ENCODE data around the gene CPEB4. TPM values are rescaled to one million over a fixed set of nuclear protein-coding genes. Genes with fewer than 3 reads are reported as not detected.

CPEB4 gene
- polyA plus RNA-seq, 1 donor, result 39.2 TPM

DNA sequence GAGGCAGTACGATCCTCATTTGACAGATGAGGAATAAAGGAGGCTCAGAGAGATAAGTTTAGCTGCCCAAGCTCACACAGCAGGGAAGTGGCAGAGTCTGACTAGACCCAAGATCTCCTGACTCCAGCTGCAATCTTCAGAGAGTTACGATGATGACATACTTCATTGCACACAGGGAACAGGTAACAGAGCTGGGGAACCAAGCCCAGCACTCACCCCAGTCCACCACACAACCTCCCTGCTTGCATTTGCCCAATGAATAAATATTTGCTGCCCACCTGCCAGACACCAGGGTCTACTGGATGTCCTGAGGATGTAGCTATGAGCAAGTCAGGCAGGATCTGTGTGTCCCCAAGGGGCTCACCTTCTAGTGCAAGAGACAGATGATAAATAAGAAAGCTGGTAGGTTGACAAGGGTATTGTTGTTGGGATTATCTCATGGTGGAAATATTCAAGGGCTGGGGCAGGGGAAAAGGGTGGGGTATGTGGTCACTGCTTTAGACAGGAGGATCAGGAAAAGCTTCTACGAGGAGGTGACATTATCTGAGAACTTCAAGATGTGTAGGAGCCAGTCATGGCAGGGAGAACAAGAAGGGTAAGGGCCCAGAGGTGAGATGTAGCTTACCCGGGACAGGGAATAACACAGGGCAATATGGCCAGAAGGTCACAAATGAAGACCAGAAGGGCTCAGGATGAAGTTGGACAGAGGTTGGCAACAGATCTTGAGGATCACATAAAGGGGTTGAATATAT lies 28.6 kb upstream of the CPEB4 start:
- DNase-seq, result no peak

DNA sequence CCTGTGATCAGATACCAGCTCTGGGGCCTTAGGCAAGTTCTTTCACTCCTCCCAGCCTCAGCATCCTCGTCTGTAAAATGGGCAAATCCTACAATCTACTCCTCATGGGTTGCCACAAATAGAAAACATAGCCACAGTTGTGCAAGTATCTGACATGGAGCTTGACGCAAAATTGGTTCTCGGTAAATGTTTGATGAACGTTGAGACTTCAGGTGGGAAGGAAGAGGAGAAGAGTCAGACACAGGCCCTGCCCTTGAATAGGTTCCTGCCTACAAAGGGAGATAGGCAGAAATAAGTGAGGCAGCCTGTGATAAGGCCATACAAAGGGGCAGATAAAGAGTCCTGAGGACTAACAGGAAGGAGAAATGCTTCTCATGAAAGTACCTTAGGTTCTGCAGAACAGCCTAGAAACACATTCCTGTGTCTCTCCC lies 26.1 kb upstream of the CPEB4 start:
- DNase-seq, result no peak

DNA sequence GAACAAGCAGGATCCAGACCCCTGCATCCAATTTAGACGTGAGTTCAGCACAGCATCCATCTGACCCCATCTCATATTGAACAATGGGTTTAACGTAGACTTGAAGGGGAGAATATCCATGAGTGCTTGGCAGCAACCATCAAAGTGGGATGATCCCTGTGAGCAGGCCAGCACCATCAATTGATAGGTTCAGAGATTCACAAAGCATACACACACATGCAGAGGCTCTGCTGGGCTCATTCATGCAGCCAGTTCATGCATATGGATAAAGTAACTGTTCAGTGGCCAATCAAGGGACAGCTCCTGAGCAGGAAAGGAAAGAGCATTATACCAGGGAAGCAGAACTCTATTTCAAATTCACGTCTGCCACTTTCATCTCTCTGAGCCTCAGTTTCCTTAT lies 24.8 kb upstream of the CPEB4 start:
- no peak for DNase-seq

DNA sequence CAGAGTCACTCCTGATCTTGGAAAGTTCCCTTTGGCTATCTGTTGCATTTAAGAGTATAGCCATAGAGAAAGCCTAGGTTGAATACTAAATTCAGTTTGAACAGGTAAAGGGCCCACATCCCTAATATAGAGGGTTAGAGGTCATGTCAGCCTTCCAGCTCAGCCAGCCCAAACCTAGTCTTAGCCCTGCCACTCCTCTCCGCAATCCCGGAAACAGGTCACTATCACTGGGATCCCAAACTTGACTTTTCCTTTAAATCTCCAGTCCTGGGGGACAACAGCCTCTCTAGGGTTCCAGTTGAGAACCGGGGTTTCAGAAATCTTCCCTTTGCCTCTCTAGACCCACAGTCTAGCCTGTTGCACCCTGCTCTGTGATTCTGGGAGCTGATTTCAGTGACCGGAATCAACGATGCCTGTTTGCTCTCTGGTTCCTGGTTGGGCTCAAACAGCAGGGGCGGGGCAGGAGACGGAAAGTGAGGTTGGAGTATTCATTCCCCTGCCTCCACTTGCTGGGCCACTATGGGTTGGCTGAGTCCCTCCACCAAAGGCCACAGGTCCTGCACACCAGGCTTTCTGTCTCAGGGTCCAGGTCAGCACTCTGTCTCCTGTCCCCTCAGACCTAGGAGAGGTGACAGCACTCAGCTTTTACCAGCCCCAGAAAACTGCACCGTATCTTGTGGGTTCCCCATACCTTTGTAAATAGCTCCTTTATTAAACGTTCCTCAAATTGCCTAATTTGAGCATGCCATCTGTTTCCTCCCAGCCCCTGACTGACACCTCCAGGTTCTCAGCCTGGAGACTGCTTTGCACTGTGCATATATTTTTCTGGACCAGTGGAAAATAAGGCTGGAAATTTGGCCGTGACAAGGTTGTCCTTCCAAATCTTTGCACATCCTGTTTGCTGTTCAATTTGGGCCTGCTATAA lies 23.8 kb upstream of the CPEB4 start:
- no peak for DNase-seq

DNA sequence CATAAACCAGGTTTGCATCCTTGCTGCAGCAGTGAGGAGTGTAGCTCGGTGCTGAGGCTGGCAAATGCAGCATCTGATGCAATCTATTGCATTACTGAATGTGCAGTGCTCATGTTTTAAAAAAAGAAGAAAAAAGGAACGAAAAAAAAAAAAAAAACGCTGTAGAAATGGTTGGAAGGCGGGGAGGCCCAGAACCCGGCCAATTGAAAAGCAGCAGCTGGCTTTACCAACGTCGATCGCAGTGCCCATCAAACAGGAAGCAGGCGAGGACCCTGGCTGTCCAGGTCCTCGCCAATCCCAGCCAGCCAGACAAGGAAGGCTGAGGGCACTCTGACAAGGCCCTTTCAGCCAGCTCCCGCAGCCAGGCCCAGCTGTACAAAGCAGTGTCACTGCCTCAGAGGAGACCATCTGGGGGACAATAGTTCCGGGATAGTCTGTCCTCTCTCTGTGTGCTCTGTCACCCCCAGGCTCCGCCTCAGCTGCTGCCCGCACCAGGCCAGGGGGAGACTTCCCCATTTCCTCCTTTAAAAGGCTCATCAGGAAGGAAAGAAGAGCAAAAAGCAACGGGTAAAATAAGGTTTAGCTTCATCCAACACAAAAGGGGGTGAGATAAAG lies 21.8 kb upstream of the CPEB4 start:
- DNase-seq, result no peak

DNA sequence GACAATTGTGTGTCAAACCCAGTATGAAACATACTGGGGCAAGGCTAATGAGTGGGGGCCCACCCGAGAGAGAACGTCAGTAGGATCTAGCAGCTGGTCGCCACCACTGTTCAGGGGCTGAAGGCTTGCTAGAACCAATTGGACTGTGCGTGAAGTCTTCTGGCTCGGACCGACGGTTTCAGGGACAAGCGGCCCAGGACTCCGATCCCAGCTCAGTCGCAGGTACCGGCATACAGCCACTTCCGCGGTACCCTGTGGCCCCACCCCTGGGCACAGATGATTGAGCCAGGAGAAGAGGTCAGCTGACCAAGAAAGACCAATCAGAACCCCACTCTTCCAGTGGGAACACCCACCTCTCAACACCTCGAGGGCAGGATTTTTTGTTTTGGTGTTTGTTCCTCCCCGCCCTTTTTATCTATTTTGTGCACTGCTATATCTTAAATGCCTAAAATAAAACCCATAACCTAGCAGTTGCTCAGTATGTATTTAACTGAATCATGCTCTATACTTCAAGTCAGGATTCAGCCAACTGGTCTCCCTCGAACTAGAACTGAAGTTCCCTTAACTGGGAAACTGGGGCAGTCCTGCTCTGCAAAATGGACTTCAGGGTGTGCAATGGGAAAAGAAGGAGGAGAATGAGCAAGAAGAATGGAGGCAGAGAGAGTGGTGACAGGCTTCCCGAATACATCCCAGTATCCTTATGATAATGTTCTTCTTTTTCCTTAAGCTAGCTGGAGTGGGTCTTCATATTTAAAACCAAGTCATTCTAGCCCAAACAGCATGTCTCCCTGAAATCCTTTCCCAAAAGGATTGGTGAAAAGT lies 21.1 kb upstream of the CPEB4 start:
- no peak for DNase-seq

DNA sequence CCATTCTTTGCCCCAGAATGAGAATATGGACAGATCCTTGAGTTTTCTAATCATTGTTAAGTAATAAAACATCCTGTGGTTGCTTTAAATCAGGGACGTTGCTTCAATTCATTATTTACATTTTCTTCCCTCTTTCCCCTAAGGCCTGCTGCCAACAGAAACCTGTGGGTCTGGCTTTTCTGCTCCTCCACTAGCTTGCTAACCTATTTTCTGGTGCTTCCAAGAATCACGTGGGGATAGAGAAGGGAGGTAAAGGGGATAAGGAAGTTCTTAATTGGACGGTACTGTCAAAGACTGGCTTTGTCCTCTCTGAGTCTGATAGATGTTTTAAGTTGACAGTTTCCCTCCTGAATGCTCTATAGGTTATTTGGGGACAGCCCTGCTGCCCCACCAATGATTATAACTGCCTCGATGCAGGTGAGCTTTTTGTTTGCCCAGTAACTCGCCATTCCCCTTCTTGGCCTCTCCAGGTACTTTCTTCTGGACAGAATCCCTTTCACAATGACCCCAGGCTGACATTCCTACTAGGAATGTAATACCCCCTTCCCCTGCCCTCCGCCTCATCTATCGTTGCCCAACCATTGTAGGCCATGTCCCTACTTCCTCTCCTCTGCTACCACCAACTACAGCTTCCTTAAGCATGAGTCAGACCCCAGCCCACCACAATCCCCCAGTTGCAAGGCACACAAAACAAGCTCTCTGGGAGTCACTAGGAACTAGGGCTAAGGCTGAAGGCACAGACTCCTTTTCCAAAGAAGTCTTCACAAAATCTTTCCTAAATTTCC lies 19.9 kb upstream of the CPEB4 start:
- DNase-seq, result no peak

DNA sequence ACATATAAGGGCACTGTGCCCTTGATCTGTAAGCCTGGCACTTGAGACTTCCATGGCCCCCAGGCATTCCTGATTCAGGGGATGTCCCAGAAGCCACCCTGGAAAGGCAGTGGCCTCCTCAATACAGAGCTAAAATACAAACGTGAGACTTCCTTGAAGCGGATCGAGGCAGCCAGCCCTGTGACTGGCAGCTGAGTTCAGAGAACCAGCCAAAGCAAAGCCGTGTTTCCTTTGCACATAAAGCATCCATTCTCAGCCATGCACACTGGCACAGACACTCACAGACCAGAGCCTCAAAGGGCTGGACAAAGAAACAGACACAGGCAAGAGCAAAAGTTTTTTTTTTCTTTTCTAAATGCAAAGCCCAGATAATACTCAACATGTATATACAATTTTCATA lies 18.8 kb upstream of the CPEB4 start:
- DNase-seq, result no peak

DNA sequence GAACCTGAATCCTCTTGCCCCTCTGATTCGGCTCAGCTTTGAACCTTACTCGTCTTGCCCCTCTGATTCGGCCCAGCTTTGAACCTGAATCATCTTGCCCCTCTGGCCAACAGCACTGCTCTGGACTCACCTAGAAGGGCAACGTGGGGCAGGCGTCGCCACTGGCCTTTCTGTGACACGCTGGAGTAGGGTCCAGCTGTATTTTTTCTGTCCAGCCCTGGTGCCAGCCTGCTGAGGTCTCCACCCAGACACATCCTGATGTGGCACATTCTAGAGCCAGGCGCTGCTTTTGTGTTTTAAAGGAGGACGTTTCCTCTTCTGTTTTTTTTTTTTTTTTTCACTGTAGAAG lies 15.2 kb upstream of the CPEB4 start:
- DNase-seq, result no peak

DNA sequence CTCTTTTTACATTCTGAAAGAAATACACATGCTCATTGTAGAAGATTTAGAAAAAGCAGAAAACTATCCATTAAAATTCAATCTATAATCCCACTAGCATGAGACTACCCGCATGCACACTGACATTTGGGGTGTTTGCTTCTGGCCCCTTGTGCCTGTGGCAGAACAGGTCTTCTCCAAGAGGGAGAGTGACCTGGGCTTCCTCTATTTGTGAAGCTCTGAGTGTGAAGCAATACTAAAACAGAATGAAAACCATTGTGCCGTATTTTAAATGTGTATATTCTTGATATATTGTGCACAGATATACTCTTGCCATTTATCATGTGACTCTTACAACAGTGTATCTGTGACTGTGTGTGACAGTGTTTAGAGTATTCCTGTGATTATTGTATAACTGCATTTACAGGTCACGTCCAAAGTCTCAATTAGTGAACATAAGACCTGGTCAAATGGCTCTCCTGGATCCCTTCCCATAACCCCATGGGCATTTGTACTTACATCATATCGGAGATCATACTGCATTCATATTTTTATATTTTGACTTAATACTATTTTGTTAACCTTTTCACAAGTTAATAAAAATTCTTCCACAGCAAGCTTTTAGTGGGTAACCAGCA lies 14.7 kb upstream of the CPEB4 start:
- DNase-seq, result no peak

DNA sequence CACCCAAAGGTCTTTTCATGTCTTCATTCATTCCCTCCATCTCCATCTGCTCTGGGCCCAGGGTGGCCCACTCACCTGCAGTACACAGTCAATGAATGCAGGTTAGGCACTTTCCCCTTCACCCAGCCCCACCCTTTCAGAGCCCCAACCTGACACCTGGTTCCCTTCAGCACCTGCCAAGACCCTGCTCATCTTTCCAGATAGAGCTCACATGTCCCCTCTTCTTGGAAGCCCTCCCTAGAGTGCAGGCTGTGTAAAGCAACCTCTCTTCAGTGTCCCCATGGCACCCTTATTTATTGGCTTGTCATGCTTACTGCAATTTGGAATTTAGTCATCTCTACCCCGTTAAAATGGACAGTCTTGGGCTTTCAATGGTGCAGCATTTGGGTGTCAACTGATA lies 13.0 kb upstream of the CPEB4 start:
- DNase-seq, result no peak

DNA sequence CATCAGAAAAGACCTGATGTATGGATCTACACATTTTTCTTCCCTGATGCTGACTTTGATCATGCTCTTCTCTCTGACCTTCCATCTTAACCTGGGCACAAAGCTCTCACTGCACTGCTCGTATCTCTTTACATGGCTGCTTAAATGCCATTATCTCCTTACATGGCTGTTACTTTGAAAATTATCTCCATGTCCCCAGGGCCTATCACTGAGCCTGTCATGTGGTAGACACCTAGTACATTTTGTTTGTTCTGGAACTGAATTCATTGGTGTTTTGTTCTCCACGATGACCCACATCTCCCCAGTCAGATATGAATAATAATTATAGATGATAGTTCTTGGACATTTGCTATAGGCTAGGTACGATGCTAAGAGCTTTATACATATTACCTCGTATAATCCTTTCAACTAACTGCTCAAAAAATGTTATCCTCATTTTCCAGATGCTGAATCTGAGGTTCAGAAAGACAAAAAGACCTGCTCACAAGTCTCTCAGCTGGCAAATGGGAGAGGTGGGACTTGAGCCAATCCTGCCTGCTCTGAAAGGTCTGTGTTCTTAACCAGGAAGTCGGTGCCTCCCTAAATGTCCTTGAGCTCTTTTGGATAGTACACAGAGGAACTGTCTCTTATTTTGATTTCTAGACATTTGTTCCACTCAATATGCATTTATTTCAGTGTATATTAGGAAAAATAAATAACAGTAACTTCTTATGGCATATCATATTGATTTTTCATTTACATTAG lies 9.8 kb upstream of the CPEB4 start:
- no peak for DNase-seq

DNA sequence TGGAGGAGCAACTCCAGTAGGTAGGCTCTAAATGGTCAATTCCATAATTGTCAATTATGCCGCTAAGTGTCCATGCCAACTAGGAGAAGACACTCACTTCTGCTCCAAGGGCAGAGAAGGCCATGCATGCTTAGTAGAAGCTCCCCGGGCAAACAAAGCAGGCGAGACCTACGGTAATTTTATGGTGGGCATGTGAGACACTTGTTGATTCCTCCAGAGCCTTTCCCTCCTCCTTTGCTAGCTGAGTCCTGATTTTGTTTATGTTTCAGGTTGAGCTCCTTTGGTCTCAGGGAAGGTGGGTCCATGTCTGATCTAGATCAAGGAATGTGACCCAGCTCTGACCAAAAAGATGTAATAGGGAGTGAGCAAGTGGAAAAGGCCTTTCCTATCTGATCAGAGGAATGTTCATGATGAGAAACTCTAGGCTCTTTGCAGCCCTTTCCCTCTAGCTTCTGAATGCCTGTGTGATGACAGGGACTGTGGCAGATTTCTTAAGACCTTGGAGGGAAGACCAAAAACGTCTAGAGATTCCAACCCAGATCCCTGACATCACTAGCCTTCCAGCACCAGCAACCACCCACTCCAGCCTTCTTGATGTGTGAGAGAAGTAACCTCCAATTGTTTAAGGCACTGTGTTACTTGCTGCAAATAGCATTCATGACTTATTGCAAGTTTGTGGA lies 7.7 kb upstream of the CPEB4 start:
- DNase-seq, result no peak

DNA sequence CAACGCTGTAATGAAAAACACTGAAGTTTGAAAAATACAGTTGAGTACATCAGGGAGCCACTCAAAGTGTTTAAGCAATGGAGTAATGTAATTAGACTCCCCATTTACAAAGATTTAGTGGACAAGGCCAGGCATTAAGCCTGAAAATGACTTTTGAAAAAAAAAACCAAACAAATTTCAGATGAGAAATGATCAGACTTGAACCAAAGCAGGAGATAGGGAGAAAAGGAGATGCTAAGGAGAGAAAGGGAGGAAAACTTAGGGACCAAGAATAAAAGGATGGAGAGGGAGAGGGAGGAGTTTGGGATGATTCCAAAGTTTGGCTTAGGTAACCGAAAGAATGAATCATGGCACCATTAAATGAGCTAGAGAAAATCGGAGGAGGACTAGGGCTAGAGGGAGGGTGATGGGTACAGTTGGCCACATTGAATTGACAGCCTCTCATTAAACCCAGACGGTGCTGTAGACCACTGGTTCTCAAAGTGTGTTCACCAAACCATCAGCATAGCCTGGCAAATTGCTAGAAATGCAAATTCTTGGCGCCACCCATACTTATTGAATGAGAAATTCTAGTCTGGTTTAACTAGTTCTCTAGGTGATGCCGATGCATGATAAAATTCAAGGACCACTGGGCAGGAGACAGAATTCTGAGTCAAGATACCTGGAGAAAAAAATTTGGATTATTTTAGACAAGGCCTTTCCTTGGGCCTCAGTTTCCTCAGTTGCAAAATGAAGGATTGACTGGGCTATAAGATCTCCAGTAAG lies 6.2 kb upstream of the CPEB4 start:
- no peak for DNase-seq

DNA sequence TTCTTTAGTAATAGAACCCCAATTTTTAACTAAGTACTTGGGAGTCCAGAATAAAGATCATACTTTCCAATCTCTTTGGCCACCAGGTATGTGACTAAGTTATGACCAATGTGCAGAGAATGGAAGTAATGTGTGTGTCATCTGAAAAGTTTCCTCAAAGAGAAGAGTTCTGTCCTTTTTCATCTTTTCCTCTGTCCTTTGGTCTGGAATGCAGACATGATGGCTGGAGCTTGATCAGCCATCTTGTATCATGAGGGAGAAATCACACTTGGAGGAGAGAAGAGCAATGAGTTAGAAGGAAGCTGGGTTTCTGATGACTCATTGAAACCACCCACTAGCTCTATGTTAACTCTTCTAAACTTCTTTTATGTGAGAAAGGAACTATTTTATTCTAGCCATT lies 5.5 kb upstream of the CPEB4 start:
- no peak for DNase-seq

DNA sequence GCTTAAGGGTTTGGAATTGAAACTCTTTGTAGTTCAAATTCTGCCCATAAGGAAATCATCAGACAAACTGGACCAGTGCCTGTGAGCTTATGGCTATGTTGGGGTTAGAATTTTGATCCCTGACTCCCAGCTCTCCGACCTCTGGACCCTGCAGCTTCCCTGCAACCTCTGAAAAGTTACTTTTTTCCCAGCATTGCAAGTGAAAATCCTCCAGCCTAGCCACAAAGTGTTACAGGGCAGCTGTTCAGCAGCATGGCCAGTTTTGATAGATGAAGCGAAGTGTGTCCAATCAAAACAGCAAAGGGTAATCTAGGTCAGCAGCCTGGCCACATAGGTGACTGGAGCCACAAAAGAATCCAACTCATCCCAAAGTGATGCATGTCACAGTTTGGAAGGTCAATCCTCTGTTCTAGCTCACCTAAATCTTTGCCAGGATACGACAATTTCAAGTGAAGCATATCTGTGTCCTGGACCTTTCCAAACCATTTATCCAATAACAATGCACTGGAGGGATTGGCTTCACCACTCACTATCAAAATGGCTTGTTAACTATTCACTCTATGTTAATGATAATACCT lies 4.7 kb upstream of the CPEB4 start:
- no peak for DNase-seq

DNA sequence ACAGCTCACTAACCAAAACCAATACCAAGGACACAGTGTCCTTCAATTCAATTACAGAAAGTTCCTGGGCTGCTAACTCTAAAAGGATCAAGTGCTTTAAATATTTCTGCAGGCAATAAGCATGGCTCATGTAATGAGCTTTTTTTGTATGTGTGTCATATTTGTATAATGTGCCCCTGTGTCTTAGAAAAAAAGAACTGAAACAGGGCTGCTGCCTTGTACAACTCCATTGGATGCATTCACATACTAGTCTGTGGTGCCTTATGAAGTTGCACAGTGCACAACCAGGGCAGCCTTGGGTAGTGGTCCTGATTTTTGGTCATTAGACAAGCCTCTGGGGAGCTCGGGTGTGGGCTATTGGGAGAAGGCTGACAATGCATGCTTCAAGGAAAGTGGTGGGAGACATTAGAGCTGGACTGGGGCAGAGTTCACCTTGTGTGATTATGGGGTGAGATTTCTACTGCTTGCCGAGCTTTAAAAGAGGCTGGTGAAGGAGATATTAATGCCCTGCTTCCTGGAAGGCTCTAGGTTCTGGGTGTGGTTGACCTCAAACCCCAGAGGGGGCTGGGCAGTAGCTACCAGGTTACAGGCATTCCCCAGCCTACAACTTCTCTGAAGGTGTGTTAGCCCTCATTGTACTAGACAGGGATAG lies 3.6 kb upstream of the CPEB4 start:
- no peak for DNase-seq

DNA sequence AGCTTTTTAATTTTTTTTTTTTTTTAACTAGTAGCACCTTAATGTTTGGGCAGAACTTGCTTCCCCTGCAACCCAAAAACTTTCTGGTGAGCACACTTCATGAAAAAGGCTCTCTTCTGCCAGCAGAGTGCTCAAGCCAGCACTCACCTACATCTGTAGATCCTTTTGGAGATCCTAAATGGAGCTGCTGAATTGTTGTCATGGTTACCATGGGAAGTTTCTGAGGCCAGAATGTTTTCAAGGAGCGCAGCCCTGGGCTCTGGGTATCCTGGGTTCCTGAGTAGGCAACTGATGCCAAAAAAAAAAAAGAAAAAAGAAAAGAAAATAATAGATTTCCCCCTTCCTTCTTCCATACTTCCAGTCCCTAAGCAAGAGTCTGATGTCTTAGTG lies 3.1 kb upstream of the CPEB4 start:
- DNase-seq, result no peak
